DMS153 treated with DMSO at 0.1 percent for 48 hours (cell line): ENCODE data around the gene NBEAL2.
"Not testable (repeated sequence)": the region's sequence is repeated elsewhere in the genome, so short reads cannot be mapped to it uniquely, and the experiment has no call there.

Source experiments
- DNase-seq: peaks from one replicate; lab custom pipeline; 2025; ENCODE audit not compliant: unreplicated experiment; lab: John Stamatoyannopoulos, UW

Gene NBEAL2

GRCh38 chr3:46962990-46963389 lies 16.5 kb upstream of the NBEAL2 start:
- no peak for DNase-seq

- DNase-seq = not testable (repeated sequence)
Measured at GRCh38 chr3:46964038-46964590, 15.4 kb upstream of the NBEAL2 start.

- DNase-seq = no peak
Measured at GRCh38 chr3:46965151-46965550, 14.3 kb upstream of the NBEAL2 start.

- no peak for DNase-seq
Measured at GRCh38 chr3:46966811-46967210, 12.7 kb upstream of the NBEAL2 start.

GRCh38 chr3:46968783-46969428 lies 10.6 kb upstream of the NBEAL2 start:
- DNase-seq = no peak

- no peak for DNase-seq
Measured at GRCh38 chr3:46970391-46971091, 8.9 kb upstream of the NBEAL2 start.

- no peak for DNase-seq
Measured at GRCh38 chr3:46971151-46971550, 8.3 kb upstream of the NBEAL2 start.

- no peak for DNase-seq
Measured at GRCh38 chr3:46971742-46972141, 7.7 kb upstream of the NBEAL2 start.

GRCh38 chr3:46972396-46972795 lies 7.1 kb upstream of the NBEAL2 start:
- no peak for DNase-seq

GRCh38 chr3:46974421-46975171 lies 4.9 kb upstream of the NBEAL2 start:
- DNase-seq = no peak

GRCh38 chr3:46976326-46977190 lies 2.9 kb upstream of the NBEAL2 start, which contains the start of gene CCDC12:
Gene CCDC12 (minus strand): TSS chr3:46976745. CDS start chr3:46976732, 13 bp downstream.
- peak; percentile 65 for DNase-seq

GRCh38 chr3:46977811-46978195 lies 1.7 kb upstream of the NBEAL2 start:
- DNase-seq = no peak

GRCh38 chr3:46978381-46978780 lies 1.1 kb upstream of the NBEAL2 start:
- no peak for DNase-seq

GRCh38 chr3:46979958-46980497 lies 562 bp downstream of the NBEAL2 start:
- no peak for DNase-seq

GRCh38 chr3:46981932-46982471 lies 2.5 kb downstream of the NBEAL2 start:
- DNase-seq = no peak

GRCh38 chr3:46982546-46982945 lies 3.1 kb downstream of the NBEAL2 start:
- DNase-seq = no peak

- DNase-seq = no peak
Measured at GRCh38 chr3:46984591-46985459, 5.4 kb downstream of the NBEAL2 start.

- DNase-seq = no peak
Measured at GRCh38 chr3:46985588-46985987, 6.1 kb downstream of the NBEAL2 start.

- DNase-seq = no peak
Measured at GRCh38 chr3:46986055-46986730, 6.7 kb downstream of the NBEAL2 start.
